Tibial nerve (tissue), 4 donors: Measurements from ENCODE around the gene ANGPTL4. TPM values are rescaled to one million over a fixed set of nuclear protein-coding genes. Genes with fewer than 3 reads are reported as not detected.
A peak's percentile ranks its signal among the peaks of the same experiment; 100 is the strongest.

Experiments used
- DNase-seq, 2 donors: peaks; one replicate each; pipeline ENCODE4 v3.0.0-alpha.2; 2019; ENCODE audit warnings: low spot score in 2 of 2
- H3K27ac ChIP-seq, 4 donors: fragments of 200-600 bp; sonication (generic) in 3 of 4; one replicate each; pipeline ENCODE4 v1.5.1; 2017 to 2019; ENCODE audit warnings: mild to moderate bottlenecking in 1 of 4
- H3K27me3 ChIP-seq, 2 donors: fragments of 200-600 bp; sonication (generic) in 1 of 2; one replicate each; pipeline versions ENCODE4 v1.5.1 to v1.6.0; 2017 to 2019
- H3K36me3 ChIP-seq, 3 donors: fragments of 200-600 bp; sonication (generic); one replicate each; pipeline ENCODE4 v1.5.1; 2018 to 2019
- H3K4me1 ChIP-seq, 4 donors: fragments of 200-600 bp; sonication (generic) in 3 of 4; one replicate each; pipeline ENCODE4 v1.5.1; 2017 to 2019
- H3K4me3 ChIP-seq, 4 donors: fragments of 200-600 bp; sonication (generic) in 3 of 4; one replicate each; pipeline ENCODE4 v1.5.1; 2017 to 2019; ENCODE audit warnings: mild to moderate bottlenecking in 1 of 4, moderate library complexity in 1 of 4
- H3K9me3 ChIP-seq, 4 donors: fragments of 200-600 bp; sonication (generic) in 3 of 4; one replicate each; pipeline ENCODE4 v1.5.1; 2017 to 2019
- EP300 ChIP-seq, 2 donors: sonication (generic); formaldehyde crosslinking; IDR thresholded peaks; one replicate each; pipeline ENCODE4 v1.6.1; 2017; ENCODE audit warnings: antibody characterized with exemption in 2 of 2, mild to moderate bottlenecking in 1 of 2
- POLR2A ChIP-seq, 2 donors: fragments of 450-650 bp; IDR thresholded peaks; one replicate each; pipeline ENCODE4 v1.6.1; 2017; ENCODE audit warnings: antibody characterized with exemption in 2 of 2, mild to moderate bottlenecking in 2 of 2, moderate library complexity in 2 of 2
- whole genome bisulfite sequencing, 2 donors: methylation state at CpG; one replicate each; pipeline ENCODE4 v1.1.5; 2018; 5-methylcytosine and 5-hydroxymethylcytosine counted together
- total RNA-seq, 4 donors: library from RNA; depleted of rRNA; stranded (reverse); fragments of >200 nt; gene quantifications; one replicate each; pipeline ENCODE4 v1.1.0, GENCODE V29; 2016
- TF ChIP-seq, protein P1 (sequence below), 5 experiments: fragments of 200-600 bp in 3 of 5; fragments of 450-650 bp in 2 of 5; sonication (generic) in 3 of 5; IDR thresholded peaks; one replicate each; pipeline ENCODE4 v1.5.1; 2016 to 2019; ENCODE audit warnings: antibody characterized with exemption in 5 of 5, mild to moderate bottlenecking in 3 of 5, moderate library complexity in 2 of 5

Gene ANGPTL4
- total RNA-seq, 4 donors from 2014 or later, result 52.2 to 256 (median 75.6) TPM

GRCh38 chr19:8323781-8324185 is 40.2 kb upstream of the ANGPTL4 start:
- 60 to 82% methylated on average over 1 of the region's 1 CpG for WGBS, 2 donors
- Histone ChIP-seq H3K9me3 (peaks cover 0 to 5% (median 0%) of the 10 kb centered on the region in 4 donors), H3K4me1 (peaks cover 0 to 48% (median 21%) of the 10 kb centered on the region in 4 donors), H3K36me3 (peaks cover 0 to 42% (median 0%) of the 10 kb centered on the region in 3 donors), H3K4me3 (no peak overlapping the region), H3K27ac (no peak overlapping the region), H3K27me3 (no peaks in the 10 kb centered on the region)
- DNase-seq, result no peak
- TF ChIP-seq EP300 (IDR thresholded peaks at IDR 0.05) (peak in 1 of 2 donors; percentile 6), POLR2A (IDR thresholded peaks at IDR 0.05) (no peak)

DNA sequence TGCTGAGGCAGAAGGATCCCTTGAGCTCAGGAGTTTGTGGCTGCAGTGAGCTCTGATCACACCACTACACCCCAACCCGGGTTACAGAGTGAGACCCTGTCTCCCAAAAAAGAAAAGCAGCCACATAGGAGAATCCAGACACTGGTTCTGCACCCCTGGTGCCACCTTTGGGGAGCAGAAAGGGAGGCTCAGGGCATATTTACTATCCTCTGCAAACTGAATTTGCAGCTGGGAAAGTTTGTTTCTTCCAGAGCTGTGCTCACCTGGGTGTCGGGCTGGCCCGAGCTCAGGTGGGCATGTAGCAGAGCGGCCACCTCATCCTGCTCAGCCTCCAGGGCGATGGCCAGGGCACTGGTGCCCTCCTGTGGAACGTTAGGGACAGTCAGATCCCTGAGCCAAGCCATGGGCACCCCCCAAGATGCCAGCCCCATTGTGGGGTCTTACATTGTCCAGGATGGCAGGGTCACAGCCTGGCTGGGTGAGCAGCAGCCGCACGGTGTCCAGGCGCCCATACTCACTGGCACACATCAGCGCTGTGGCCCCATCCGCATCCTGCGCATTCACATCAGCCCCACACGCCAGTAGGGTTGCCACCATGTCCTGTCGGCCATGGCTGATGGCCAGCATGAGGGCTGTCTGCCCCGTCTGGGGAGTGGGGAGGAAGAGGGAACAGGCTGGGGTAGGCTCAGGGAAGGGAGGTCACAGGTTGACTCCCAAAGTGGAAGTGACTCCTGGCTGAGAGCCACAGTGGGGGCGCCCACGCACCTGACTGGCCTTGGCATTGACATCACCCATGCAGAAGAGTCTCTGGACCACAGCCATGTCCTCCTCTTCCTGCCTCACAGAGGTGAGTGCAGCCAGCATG is 39.5 kb upstream of the ANGPTL4 start:
- Histone ChIP-seq H3K4me1 (peaks cover 0 to 43% (median 21%) of the 10 kb centered on the region in 4 donors), H3K36me3 (peaks cover 0 to 42% (median 0%) of the 10 kb centered on the region in 3 donors), H3K4me3 (no peak overlapping the region), H3K27me3 (no peaks in the 10 kb centered on the region), H3K27ac (no peak overlapping the region), H3K9me3 (peaks cover 0 to 5% (median 0%) of the 10 kb centered on the region in 4 donors)
- WGBS, 2 donors, result 68 to 78% methylated on average over 10 to 16 of the region's 17 CpGs
- TF ChIP-seq, protein P1, sequence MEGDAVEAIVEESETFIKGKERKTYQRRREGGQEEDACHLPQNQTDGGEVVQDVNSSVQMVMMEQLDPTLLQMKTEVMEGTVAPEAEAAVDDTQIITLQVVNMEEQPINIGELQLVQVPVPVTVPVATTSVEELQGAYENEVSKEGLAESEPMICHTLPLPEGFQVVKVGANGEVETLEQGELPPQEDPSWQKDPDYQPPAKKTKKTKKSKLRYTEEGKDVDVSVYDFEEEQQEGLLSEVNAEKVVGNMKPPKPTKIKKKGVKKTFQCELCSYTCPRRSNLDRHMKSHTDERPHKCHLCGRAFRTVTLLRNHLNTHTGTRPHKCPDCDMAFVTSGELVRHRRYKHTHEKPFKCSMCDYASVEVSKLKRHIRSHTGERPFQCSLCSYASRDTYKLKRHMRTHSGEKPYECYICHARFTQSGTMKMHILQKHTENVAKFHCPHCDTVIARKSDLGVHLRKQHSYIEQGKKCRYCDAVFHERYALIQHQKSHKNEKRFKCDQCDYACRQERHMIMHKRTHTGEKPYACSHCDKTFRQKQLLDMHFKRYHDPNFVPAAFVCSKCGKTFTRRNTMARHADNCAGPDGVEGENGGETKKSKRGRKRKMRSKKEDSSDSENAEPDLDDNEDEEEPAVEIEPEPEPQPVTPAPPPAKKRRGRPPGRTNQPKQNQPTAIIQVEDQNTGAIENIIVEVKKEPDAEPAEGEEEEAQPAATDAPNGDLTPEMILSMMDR (IDR thresholded peaks at IDR 0.05), result no peak
- no peak for TF ChIP-seq POLR2A (IDR thresholded peaks at IDR 0.05)
- no peak for TF ChIP-seq EP300 (IDR thresholded peaks at IDR 0.05)
- no peak for DNase-seq

GRCh38 chr19:8325454-8325853 is 38.5 kb upstream of the ANGPTL4 start:
- Histone ChIP-seq H3K36me3 (peaks cover 0 to 52% (median 0%) of the 10 kb centered on the region in 3 donors), H3K27me3 (no peaks in the 10 kb centered on the region), H3K4me3 (no peak overlapping the region), H3K4me1 (peaks cover 0 to 33% (median 14%) of the 10 kb centered on the region in 4 donors), H3K27ac (no peak overlapping the region), H3K9me3 (peaks cover 0 to 5% (median 0%) of the 10 kb centered on the region in 4 donors)
- TF ChIP-seq, protein P1 (IDR thresholded peaks at IDR 0.05), result no peak
- TF ChIP-seq EP300 (IDR thresholded peaks at IDR 0.05) (no peak), POLR2A (IDR thresholded peaks at IDR 0.05) (no peak)
- DNase-seq, result no peak
- WGBS, 2 donors, result 93 to 94% methylated on average over 3 of the region's 3 CpGs

GRCh38 chr19:8329996-8330395 is 34.0 kb upstream of the ANGPTL4 start:
- DNase-seq, result no peak
- Histone ChIP-seq H3K27me3 (peaks cover 0 to 21% of the 10 kb centered on the region in 2 donors), H3K36me3 (peaks cover 0 to 27% (median 0%) of the 10 kb centered on the region in 3 donors), H3K4me1 (peaks cover 0 to 18% (median 5%) of the 10 kb centered on the region in 4 donors), H3K27ac (no peak overlapping the region), H3K9me3 (peaks cover 0 to 5% (median 0%) of the 10 kb centered on the region in 4 donors), H3K4me3 (no peak overlapping the region)
- no peak for TF ChIP-seq POLR2A (IDR thresholded peaks at IDR 0.05)
- no peak for TF ChIP-seq EP300 (IDR thresholded peaks at IDR 0.05)
- TF ChIP-seq, protein P1 (IDR thresholded peaks at IDR 0.05), result no peak
- WGBS, 2 donors, result 83 to 88% methylated on average over 3 of the region's 3 CpGs

GRCh38 chr19:8331263-8331845 is 32.6 kb upstream of the ANGPTL4 start:
- Histone ChIP-seq H3K4me3 (no peak overlapping the region), H3K36me3 (peaks cover 0 to 26% (median 0%) of the 10 kb centered on the region in 3 donors), H3K27me3 (peaks cover 0 to 29% of the 10 kb centered on the region in 2 donors), H3K27ac (no peak overlapping the region), H3K4me1 (peaks cover 0 to 18% (median 5%) of the 10 kb centered on the region in 4 donors), H3K9me3 (peaks cover 0 to 5% (median 0%) of the 10 kb centered on the region in 4 donors)
- TF ChIP-seq EP300 (IDR thresholded peaks at IDR 0.05), result no peak
- TF ChIP-seq, protein P1 (IDR thresholded peaks at IDR 0.05), result no peak
- TF ChIP-seq POLR2A (IDR thresholded peaks at IDR 0.05), result no peak
- WGBS, 2 donors, result 65 to 72% methylated on average over 8 of the region's 8 CpGs
- DNase-seq, result no peak
